Fibroblast of lung (primary cell): ENCODE results near the gene SCMH1. TPM values are rescaled to one million over a fixed set of nuclear protein-coding genes. Genes with fewer than 3 reads are reported as not detected.

Experiments used
- DNase-seq, 2 donors: peaks; one replicate each; pipeline versions ENCODE4 v3.0.0 to v3.0.0-alpha.2; 2010; ENCODE audit warnings: low read depth in 2 of 2
- H2AFZ ChIP-seq: 2 replicates; pipeline ENCODE4 v1.5.1; 2012; ENCODE audit warnings: low read length, control low read depth, inconsistent platforms
- H3K27ac ChIP-seq: 2 replicates; pipeline ENCODE4 v1.5.1; 2011; ENCODE audit warnings: low read length, control low read depth; ENCODE audit not compliant: insufficient read depth
- H3K27me3 ChIP-seq: 2 replicates; pipeline ENCODE4 v1.5.1; 2011; ENCODE audit warnings: mild to moderate bottlenecking, low read length; ENCODE audit not compliant: control insufficient read depth, insufficient read depth
- H3K36me3 ChIP-seq: 2 replicates; pipeline ENCODE4 v1.5.1; 2011; ENCODE audit warnings: low read length; ENCODE audit not compliant: control insufficient read depth, insufficient read depth
- H3K4me1 ChIP-seq: 2 replicates; pipeline ENCODE4 v1.5.1; 2011; ENCODE audit warnings: low read length; ENCODE audit not compliant: control insufficient read depth, insufficient read depth; ENCODE audit errors: extremely low read depth
- H3K4me2 ChIP-seq: 2 replicates; pipeline ENCODE4 v1.5.1; 2011; ENCODE audit warnings: low read length, control low read depth; ENCODE audit not compliant: insufficient read depth; ENCODE audit errors: extremely low read depth
- H3K4me3 ChIP-seq, 4 experiments: fragments of 200-600 bp in 1 of 4; sonication (generic) in 1 of 4; replicated peaks in 1 of 4; 2 replicates each; pipeline ENCODE4 v1.5.1; 2011 to 2016; ENCODE audit warnings: low read length in 4 of 4, low read depth in 3 of 4, mild to moderate bottlenecking in 3 of 4, control low read depth in 2 of 4, inconsistent platforms in 1 of 4, mixed read lengths in 1 of 4; ENCODE audit not compliant: insufficient read depth in 1 of 4; ENCODE audit errors: control extremely low read depth in 1 of 4
- H3K79me2 ChIP-seq: 2 replicates; pipeline ENCODE4 v1.5.1; 2012; ENCODE audit warnings: mild to moderate bottlenecking, low read length, inconsistent platforms; ENCODE audit not compliant: control insufficient read depth, insufficient read depth
- H3K9ac ChIP-seq: 2 replicates; pipeline ENCODE4 v1.5.1; 2011; ENCODE audit warnings: mild to moderate bottlenecking, low read length, control low read depth; ENCODE audit not compliant: insufficient read depth
- H3K9me3 ChIP-seq: 2 replicates; pipeline ENCODE4 v1.5.1; 2012; ENCODE audit warnings: low read depth, low read length; ENCODE audit not compliant: control insufficient read depth, insufficient read depth
- H4K20me1 ChIP-seq: 2 replicates; pipeline ENCODE4 v1.5.1; 2011; ENCODE audit warnings: low read length; ENCODE audit not compliant: control insufficient read depth, insufficient read depth; ENCODE audit errors: extremely low read depth
- CTCF ChIP-seq, 2 donors: IDR thresholded peaks in 1 of 2; conservative IDR thresholded peaks in 1 of 2; 1 replicate in 1 of 2; 2 replicates in 1 of 2; pipeline ENCODE4 v1.5.1; 2011 to 2012; ENCODE audit warnings: low read length in 2 of 2, control low read depth in 1 of 2, inconsistent platforms in 1 of 2, low read depth in 1 of 2, mild to moderate bottlenecking in 1 of 2
- EZH2 ChIP-seq: IDR thresholded peaks from 2 replicates; pipeline ENCODE4 v1.5.1; 2012; ENCODE audit warnings: low read length, control low read depth, mild to moderate bottlenecking; ENCODE audit errors: missing control alignments
- polyA plus RNA-seq, 2 donors: library from polyadenylated mRNA; depleted of rRNA in 1 of 2; stranded (reverse) in 1 of 2; unstranded in 1 of 2; fragments of >200 nt; gene quantifications; 2 replicates each; pipeline ENCODE4 v1.2.1, GENCODE V29; 2011 to 2012; ENCODE audit warnings: missing spikeins in 1 of 2
- total RNA-seq: library from RNA; depleted of rRNA; stranded (reverse); fragments of >200 nt; gene quantifications from 2 replicates; pipeline ENCODE4 v1.2.1, GENCODE V29; 2014

SCMH1 gene
- total and polyA plus RNA-seq, 2 donors (not counting 1 experiment from before 2014, with no cell fraction given) = 20.8 to 24.8 TPM

- no peak for TF ChIP-seq CTCF (conservative IDR thresholded peaks at IDR 0.05 in 1 of 2, IDR thresholded peaks at IDR 0.05 in 1 of 2; ENCODE audit: low read depth in 1 of 2, low read length in 2 of 2)
- no peak for TF ChIP-seq EZH2
- Histone ChIP-seq H3K4me2 (no peak overlapping the region), H3K9ac (no peak overlapping the region), H2AFZ (no peak overlapping the region), H3K36me3 (peaks cover 16% of the 10 kb centered on the region), H3K4me3 (no peak overlapping the region), H3K27ac (no peak overlapping the region), H3K79me2 (peaks cover 43% of the 10 kb centered on the region), H4K20me1 (no peaks in the 10 kb centered on the region), H3K4me1 (peaks cover 14% of the 10 kb centered on the region), H3K9me3 (no peaks in the 10 kb centered on the region), H3K27me3 (no peaks in the 10 kb centered on the region)
- peak in 1 of 2 donors; percentile 66 for DNase-seq
Measured at GRCh38 chr1:40984066-40984465, 258.0 kb downstream of the SCMH1 start.

GRCh38 chr1:40983286-40983685 lies 258.8 kb downstream of the SCMH1 start:
- no peak overlapping the region for H3K9ac ChIP-seq
- no peak overlapping the region for H2AFZ ChIP-seq
- peaks cover 43% of the 10 kb centered on the region for H3K79me2 ChIP-seq
- no peak overlapping the region for H3K4me3 ChIP-seq
- H3K27me3 ChIP-seq = no peaks in the 10 kb centered on the region
- H3K9me3 ChIP-seq = no peaks in the 10 kb centered on the region
- TF ChIP-seq CTCF (conservative IDR thresholded peaks at IDR 0.05 in 1 of 2, IDR thresholded peaks at IDR 0.05 in 1 of 2; ENCODE audit: low read depth in 1 of 2, low read length in 2 of 2) (no peak), EZH2 (no peak)
- H3K36me3 ChIP-seq = peaks cover 15% of the 10 kb centered on the region
- peaks cover 14% of the 10 kb centered on the region for H3K4me1 ChIP-seq
- no peak overlapping the region for H3K27ac ChIP-seq
- H4K20me1 ChIP-seq = no peaks in the 10 kb centered on the region
- no peak for DNase-seq
- no peak overlapping the region for H3K4me2 ChIP-seq

- H4K20me1 ChIP-seq = no peaks in the 10 kb centered on the region
- H3K9ac ChIP-seq = no peak overlapping the region
- H3K4me3 ChIP-seq = no peak overlapping the region
- H3K36me3 ChIP-seq = peaks cover 13% of the 10 kb centered on the region
- TF ChIP-seq EZH2 = no peak
- no peak for TF ChIP-seq CTCF (conservative IDR thresholded peaks at IDR 0.05 in 1 of 2, IDR thresholded peaks at IDR 0.05 in 1 of 2; ENCODE audit: low read depth in 1 of 2, low read length in 2 of 2)
- peaks cover 14% of the 10 kb centered on the region for H3K4me1 ChIP-seq
- peak in 1 of 2 donors; percentile 47 for DNase-seq
- H2AFZ ChIP-seq = no peak overlapping the region
- H3K27ac ChIP-seq = no peak overlapping the region
- H3K4me2 ChIP-seq = no peak overlapping the region
- peaks cover 43% of the 10 kb centered on the region for H3K79me2 ChIP-seq
- H3K9me3 ChIP-seq = no peaks in the 10 kb centered on the region
- H3K27me3 ChIP-seq = no peaks in the 10 kb centered on the region
Measured at GRCh38 chr1:40982721-40983120, 259.4 kb downstream of the SCMH1 start.
